ENCODE measurements around the gene SCAMP2.
A peak's percentile ranks its signal among the peaks of the same experiment; 100 is the strongest.
"Not testable (repeated sequence)": the region's sequence is repeated elsewhere in the genome, so short reads cannot be mapped to it uniquely, and the experiment has no call there.

Gene SCAMP2

DNA sequence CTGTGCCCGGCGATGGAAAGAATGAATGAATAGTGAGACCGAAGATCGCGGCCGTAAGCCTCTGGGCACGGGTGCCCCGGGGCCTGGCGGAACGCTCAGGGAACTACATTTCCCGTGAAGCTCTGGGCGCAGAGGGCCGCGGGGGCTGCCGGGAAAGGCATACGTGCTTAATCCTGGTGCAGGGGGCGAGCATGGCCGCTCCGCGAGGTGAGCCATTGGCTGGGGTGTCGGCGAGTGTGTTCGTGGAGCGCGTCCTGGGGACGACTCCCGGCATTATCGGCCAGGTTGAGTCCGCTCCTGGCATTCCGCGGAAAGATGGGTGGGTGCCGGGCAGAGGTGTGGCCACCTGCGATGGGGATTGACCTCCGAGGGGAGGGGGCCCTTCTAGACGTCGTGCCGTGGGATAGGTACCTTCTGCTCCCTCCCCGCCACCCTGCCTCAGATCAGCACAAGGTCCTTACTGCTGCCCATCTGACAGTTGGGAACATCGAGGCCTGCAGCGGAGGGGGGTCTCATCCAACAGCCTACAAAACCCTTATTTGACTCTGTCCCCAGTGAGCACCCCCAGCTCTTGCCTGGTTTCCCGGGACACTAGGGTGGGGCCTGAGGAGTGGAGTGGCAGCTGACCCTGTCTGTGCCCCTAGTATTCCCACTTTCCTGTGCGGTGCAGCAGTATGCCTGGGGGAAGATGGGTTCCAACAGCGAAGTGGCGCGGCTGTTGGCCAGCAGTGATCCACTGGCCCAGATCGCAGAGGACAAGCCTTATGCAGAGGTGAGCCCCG, 16.9 kb upstream of the SCAMP2 start, which contains the start of gene MPI:
Gene MPI (plus strand): TSS at position 160 of the 782 bp plus-strand sequence. CDS start 32 bp downstream, at position 192.
- DNase-seq (ENCODE audit: low spot score), result peak; percentile 94

GRCh38 chr15:74889390-74889882, 16.3 kb upstream of the SCAMP2 start:
- peak; percentile 62 for DNase-seq (ENCODE audit: low spot score)

GRCh38 chr15:74888716-74889115, 15.6 kb upstream of the SCAMP2 start:
- DNase-seq (ENCODE audit: low spot score), result no peak

GRCh38 chr15:74887537-74888193, 14.5 kb upstream of the SCAMP2 start:
- DNase-seq (ENCODE audit: low spot score), result not testable (repeated sequence)

DNA sequence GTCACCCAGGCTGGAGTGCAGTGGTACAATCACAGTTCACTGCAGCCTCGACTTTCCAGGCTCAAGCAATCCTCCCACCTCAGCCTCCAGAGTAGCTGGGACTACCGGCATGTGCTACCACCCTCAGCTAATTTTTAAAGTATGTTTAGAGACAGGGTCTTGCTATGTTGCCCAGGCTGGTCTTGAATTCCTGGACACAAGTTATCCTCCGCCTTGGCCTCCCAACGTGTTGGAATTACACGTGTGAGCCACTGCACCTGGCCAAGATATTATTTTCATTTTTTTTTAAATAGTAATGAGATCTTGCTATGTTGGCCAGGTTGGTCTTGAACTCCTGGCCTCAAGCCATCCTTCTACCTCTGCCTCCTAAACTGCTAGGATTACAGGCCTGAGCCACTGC, 12.3 kb upstream of the SCAMP2 start:
- DNase-seq (ENCODE audit: low spot score), result no peak

DNA sequence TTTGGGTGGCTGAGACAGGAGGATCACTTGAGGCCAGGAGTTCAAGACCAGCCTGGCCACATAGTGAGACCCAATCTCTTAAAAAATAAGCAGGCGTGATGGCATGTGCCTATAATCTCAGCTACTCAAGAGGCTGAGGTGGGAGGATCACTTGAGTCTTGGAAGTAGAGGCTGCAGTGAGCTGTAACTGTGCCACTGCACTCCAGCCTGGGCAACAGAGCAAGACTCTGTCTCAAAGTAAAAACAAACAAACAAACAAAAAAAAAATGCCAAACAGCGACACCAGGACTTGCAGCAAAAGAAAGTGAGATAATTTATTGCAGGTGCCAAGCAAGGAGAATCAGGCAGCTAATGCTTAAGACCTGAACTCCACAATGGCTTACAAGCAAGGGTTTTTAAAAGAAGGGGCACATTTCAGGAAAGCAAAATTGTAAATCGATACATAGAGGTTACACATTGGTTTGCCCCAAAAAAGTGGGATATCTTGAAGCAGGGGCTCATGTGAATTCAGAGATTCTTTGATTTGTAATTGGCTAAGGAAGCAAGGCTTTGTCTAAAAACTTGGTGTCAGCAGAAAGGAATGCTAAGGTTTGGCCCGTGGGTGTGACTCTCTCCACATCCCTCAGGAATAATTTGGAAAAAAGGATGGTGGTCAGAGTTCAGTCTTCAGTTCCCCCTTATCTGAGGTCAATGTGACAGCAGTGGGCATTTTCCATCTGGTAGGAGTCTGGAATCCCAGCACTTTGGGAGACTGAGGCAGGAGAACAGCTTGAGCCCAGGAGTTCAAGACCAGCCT, 11.5 kb upstream of the SCAMP2 start:
- DNase-seq (ENCODE audit: low spot score), result no peak

DNA sequence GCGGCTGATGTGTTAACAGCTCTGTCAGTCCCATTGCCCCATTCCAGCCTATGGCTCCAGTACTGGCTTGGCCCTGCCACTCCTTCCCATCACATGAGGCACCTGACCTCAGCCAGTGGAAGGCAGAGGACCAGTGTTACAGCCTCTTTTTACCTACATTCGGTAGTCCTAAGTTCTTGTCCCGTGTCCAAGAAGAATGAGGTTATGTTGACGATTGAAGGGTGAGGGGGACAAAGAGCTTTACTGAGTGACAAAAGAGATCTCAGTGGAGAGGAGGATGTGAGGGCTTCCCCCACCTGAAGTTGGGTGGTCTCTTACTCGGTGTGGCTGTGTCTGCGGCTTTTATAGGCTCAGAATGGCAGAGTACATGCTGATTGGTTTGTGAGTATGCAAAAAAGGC, 9.4 kb upstream of the SCAMP2 start:
- DNase-seq (ENCODE audit: low spot score), result no peak

DNA sequence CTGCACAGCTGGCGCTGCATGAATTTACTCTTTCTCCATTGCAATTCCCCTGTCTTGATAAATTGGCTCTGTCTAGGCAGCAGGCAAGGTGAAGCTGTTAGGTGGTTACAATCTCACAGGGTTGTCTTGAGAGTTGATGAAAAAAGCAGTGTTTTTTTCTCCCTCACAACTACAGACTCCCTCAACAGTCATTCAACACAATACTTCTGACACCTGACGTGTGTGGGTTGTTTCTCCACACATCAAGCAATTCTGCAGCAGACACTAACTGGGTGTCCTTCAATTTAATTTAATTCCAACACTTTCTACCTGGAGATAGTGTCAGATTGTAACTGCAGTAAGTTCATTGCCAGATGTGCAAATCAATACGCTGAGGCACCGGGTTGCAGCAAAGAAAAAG, 5.1 kb upstream of the SCAMP2 start:
- no peak for DNase-seq (ENCODE audit: low spot score)

DNA sequence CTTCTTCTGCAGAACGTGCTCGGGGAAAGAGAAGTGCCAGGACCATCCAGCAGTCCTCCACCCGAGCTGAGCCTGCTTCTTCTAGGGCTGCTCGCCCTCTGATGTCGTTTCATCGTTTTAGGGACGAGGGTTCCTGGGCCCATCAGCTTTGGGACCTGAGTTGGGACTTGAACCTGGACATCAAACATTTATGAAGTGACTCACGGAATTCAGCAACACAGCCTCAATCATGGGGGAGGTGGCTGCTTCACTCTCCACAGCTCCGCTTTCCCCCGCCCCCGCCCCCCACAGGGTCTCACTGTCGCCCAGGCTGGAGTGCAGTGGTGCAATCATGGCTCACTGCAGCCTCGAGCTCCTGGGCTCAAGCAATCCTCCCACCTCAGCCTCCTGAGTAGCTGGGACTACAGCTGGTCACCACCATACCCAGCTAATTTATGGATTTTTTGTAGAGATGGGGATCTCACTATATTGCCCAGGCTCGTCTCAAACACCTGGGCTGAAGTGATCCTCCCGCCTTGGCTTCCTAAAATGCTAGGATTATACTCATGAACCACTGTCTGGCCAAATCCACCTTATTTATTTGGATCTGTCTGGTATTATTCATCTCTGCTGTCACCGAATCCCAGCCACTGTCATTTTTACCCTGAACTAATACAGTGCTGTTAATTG, 725 bp upstream of the SCAMP2 start:
- DNase-seq (ENCODE audit: low spot score), result no peak

- no peak for DNase-seq (ENCODE audit: low spot score)
Observed at GRCh38 chr15:74872702-74873035, 496 bp downstream of the SCAMP2 start.

GRCh38 chr15:74870436-74871215, 2.5 kb downstream of the SCAMP2 start:
- DNase-seq (ENCODE audit: low spot score), result no peak

- DNase-seq (ENCODE audit: low spot score), result no peak
Observed at GRCh38 chr15:74869726-74870407, 3.3 kb downstream of the SCAMP2 start.

DNA sequence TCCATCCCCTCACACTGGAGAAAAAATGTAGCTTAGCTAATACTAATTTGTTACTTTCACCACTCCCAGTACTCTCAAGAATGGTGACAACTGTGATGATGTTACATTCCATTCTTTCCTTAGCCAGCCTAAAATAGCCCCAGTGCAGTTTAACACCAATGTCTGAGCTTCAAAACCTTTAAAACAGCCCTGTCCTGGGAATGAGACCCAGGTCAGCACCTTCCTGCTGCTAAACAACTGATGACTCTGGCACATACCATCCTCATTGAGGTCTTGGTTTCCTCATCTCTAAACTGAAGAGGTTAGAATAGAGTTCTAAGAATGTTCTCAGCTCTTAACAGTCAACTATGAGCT, 3.8 kb downstream of the SCAMP2 start:
- no peak for DNase-seq (ENCODE audit: low spot score)

DNA sequence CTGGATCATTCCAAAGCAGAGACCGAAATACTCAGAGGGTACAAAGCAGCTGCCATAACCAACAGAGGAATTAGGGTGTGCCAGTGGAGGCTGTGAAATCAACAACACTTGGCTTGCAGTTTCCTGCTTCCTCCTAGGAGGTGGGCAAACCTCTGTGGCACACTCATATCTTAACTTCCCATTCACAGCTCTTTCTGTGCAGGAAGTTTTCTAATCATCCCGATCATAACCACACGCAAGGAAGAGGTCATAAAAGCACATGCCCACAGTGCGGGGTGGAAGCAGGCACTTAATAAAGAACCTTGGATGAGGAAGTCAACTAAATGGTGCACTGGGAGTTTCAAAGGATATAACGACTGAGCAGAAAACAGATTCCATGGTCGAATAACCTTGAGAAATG, 5.1 kb downstream of the SCAMP2 start:
- no peak for DNase-seq (ENCODE audit: low spot score)

GRCh38 chr15:74867466-74868038, 5.6 kb downstream of the SCAMP2 start:
- DNase-seq (ENCODE audit: low spot score), result no peak

- no peak for DNase-seq (ENCODE audit: low spot score)
Observed at GRCh38 chr15:74866090-74866489, 7.1 kb downstream of the SCAMP2 start.

GRCh38 chr15:74865316-74865715, 7.8 kb downstream of the SCAMP2 start:
- DNase-seq (ENCODE audit: low spot score), result no peak

DNA sequence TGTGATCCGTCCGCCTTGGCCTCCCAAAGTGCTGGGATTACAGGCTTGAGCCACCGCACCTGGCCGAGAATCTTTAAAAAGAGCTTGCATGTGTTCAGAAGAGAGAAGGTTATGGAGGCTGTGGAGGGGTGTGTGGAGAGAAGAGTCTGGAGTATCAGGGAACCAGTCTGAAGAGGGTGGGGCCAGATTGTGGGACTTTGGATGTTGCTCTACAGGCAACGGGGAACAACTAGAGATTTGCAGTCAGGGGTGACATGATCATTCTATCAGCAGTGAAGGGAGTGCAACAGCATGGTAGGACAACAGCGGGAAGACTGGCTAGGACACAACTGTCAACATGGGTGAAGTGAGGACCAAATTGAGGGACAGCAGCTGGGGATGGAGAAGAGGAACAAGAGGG, 8.9 kb downstream of the SCAMP2 start:
- DNase-seq (ENCODE audit: low spot score), result no peak

DNA sequence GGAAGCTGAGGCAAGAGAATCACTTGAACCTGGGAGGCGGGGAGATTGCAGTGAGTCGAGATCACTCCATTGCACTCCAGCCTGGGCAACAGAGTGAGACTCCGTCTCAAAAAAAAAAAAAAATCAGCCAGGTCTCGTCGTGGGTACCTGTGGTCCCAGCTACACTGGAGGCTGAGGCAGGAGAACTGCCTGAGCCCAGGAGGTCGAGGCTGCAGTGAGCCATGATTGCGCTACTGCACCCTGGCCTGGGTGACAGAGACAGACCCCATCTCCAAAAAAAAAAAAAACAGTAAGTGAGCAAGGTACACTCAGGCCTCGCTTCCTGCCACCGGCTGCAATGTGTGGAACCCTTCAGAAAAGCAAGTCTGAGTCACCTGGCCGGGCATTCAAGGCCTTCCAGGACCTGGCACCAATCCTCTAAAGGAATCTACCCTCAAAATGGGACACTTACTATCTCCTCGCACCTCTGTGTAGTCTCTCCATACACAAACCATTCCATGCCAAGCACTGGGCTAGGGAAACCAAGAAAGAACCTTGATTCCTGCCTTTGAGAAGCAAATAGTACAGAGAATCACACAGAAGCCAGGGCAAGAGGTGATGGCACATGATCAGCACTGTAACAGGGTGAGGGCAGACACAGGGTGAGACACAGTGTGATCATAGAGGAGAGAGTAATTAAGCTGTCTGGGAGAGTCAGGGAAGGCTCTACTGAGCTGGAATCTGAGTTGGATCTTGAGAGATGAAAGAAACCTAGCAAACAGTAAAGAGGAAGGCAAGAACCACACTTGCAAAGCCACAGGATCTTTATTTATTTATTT, 9.7 kb downstream of the SCAMP2 start:
- DNase-seq (ENCODE audit: low spot score), result no peak

- no peak for DNase-seq (ENCODE audit: low spot score)
Observed at GRCh38 chr15:74858369-74858740, 14.8 kb downstream of the SCAMP2 start.
